ENCODE results near the gene MAX. TPM values are rescaled to one million over a fixed set of nuclear protein-coding genes. Genes with fewer than 3 reads are reported as not detected.

Gene MAX
- total and polyA plus RNA-seq, 2 donors (not counting 1 experiment from before 2014, with no cell fraction given): 98.6 to 130 TPM

- peaks cover 0 to 6% (median 0%) of the 10 kb centered on the region in 3 donors for H3K9me3 ChIP-seq (ENCODE audit: control extremely low read depth in 1 of 3, control insufficient read depth in 2 of 3, insufficient read depth in 1 of 3, low read length in 2 of 3)
- no peak overlapping the region for H3K9ac ChIP-seq (ENCODE audit: low read length)
- ChIA-PET CTCF (no interaction called here), POLR2A (no interaction called here)
- TF ChIP-seq CTCF (IDR thresholded peaks at IDR 0.05) (no peak), EZH2 (IDR thresholded peaks at IDR 0.05; ENCODE audit: borderline replicate concordance, insufficient read depth, low read depth, low read length, poor library complexity, severe bottlenecking) (no peak)
- DNase-seq (no peak), ATAC-seq (ENCODE audit: low read depth) (no peak)
- peaks cover 82% of the 10 kb centered on the region for H4K20me1 ChIP-seq (ENCODE audit: control insufficient read depth, insufficient read depth, low read length, poor library complexity, severe bottlenecking)
- Mint-ChIP-seq H3K27ac (no peak overlapping the region), H3K4me1 (peaks cover 35% of the 10 kb centered on the region), H3K27me3 (no peaks in the 10 kb centered on the region), H3K9me3 (ENCODE audit: insufficient read depth) (peaks cover 6% of the 10 kb centered on the region), H3K4me3 (no peak overlapping the region)
- peaks cover 6 to 74% of the 10 kb centered on the region in 2 experiments for H3K36me3 ChIP-seq (replicated peaks in 1 of 2; ENCODE audit: control extremely low read depth in 1 of 2, control insufficient read depth in 1 of 2, extremely low read depth in 1 of 2, insufficient read depth in 2 of 2, low read length in 1 of 2)
- no peak overlapping the region for H3K4me2 ChIP-seq (replicated peaks; ENCODE audit: low read depth, low read length, poor library complexity, severe bottlenecking)
- WGBS (ENCODE audit: insufficient coverage): 100% methylated on average over 2 of the region's 2 CpGs
- peaks cover 67% of the 10 kb centered on the region for H3K79me2 ChIP-seq (ENCODE audit: control insufficient read depth, insufficient read depth, low read length)
- H3K27me3 ChIP-seq (replicated peaks in 1 of 4; ENCODE audit: control extremely low read depth in 1 of 4, control insufficient read depth in 3 of 4, insufficient read depth in 4 of 4, low read length in 3 of 4): no peaks in the 10 kb centered on the region
- H2AFZ ChIP-seq (ENCODE audit: insufficient read depth, low read depth, low read length, poor library complexity, severe bottlenecking): no peak overlapping the region
- H3K4me1 ChIP-seq (ENCODE audit: control insufficient read depth in 2 of 2, insufficient read depth in 2 of 2, low read length in 2 of 2): peaks cover 0 to 12% of the 10 kb centered on the region in 2 donors
- H3K27ac ChIP-seq (ENCODE audit: low read length in 2 of 2): no peak overlapping the region
- intact Hi-C loops (cut with micrococcal nuclease): no loop called here
- no peak overlapping the region for H3K4me3 ChIP-seq (ENCODE audit: control extremely low read depth in 1 of 5, extremely low read depth in 1 of 5, insufficient read depth in 1 of 5, low read depth in 2 of 5, low read length in 4 of 5)
These were observed 19.4 kb downstream of the MAX start for GRCh38 chr14:65082930-65083329.

- H3K36me3 ChIP-seq (replicated peaks in 1 of 2; ENCODE audit: control extremely low read depth in 1 of 2, control insufficient read depth in 1 of 2, extremely low read depth in 1 of 2, insufficient read depth in 2 of 2, low read length in 1 of 2): peaks cover 3 to 76% of the 10 kb centered on the region in 2 experiments
- no peak overlapping the region for H3K4me3 ChIP-seq (ENCODE audit: control extremely low read depth in 1 of 5, extremely low read depth in 1 of 5, insufficient read depth in 1 of 5, low read depth in 2 of 5, low read length in 4 of 5)
- H3K9me3 ChIP-seq (ENCODE audit: control extremely low read depth in 1 of 3, control insufficient read depth in 2 of 3, insufficient read depth in 1 of 3, low read length in 2 of 3): no peaks in the 10 kb centered on the region
- Mint-ChIP-seq H3K9me3 (ENCODE audit: insufficient read depth) (peaks cover 3% of the 10 kb centered on the region), H3K27ac (no peak overlapping the region), H3K27me3 (no peaks in the 10 kb centered on the region), H3K4me1 (peaks cover 35% of the 10 kb centered on the region), H3K4me3 (no peak overlapping the region)
- H3K4me2 ChIP-seq (replicated peaks; ENCODE audit: low read depth, low read length, poor library complexity, severe bottlenecking): no peak overlapping the region
- H2AFZ ChIP-seq (ENCODE audit: insufficient read depth, low read depth, low read length, poor library complexity, severe bottlenecking): no peak overlapping the region
- DNase-seq: no peak
- H3K27ac ChIP-seq (ENCODE audit: low read length in 2 of 2): no peak overlapping the region
- CTCF ChIA-PET: interaction anchor here (0.6 kb wide), 1 partner anchor 25 kb away, joined by 3 read pairs; no protein-coding TSS in a partner anchor
- POLR2A ChIA-PET: no interaction called here
- peaks cover 81% of the 10 kb centered on the region for H4K20me1 ChIP-seq (ENCODE audit: control insufficient read depth, insufficient read depth, low read length, poor library complexity, severe bottlenecking)
- 89% methylated on average over 1 of the region's 2 CpGs for WGBS (ENCODE audit: insufficient coverage)
- peaks cover 58% of the 10 kb centered on the region for H3K79me2 ChIP-seq (ENCODE audit: control insufficient read depth, insufficient read depth, low read length)
- ATAC-seq (ENCODE audit: low read depth): no peak
- no peaks in the 10 kb centered on the region for H3K27me3 ChIP-seq (replicated peaks in 1 of 4; ENCODE audit: control extremely low read depth in 1 of 4, control insufficient read depth in 3 of 4, insufficient read depth in 4 of 4, low read length in 3 of 4)
- no peak overlapping the region for H3K9ac ChIP-seq (ENCODE audit: low read length)
- peaks cover 0 to 12% of the 10 kb centered on the region in 2 donors for H3K4me1 ChIP-seq (ENCODE audit: control insufficient read depth in 2 of 2, insufficient read depth in 2 of 2, low read length in 2 of 2)
- TF ChIP-seq CTCF (IDR thresholded peaks at IDR 0.05) (no peak), EZH2 (IDR thresholded peaks at IDR 0.05; ENCODE audit: borderline replicate concordance, insufficient read depth, low read depth, low read length, poor library complexity, severe bottlenecking) (no peak)
- intact Hi-C loops (cut with micrococcal nuclease): no loop called here
These were observed 21.2 kb downstream of the MAX start for GRCh38 chr14:65080960-65081747.
